CD4-positive, alpha-beta T cell treated with Interleukin-4 for 1 hour (primary cell): ENCODE results near the gene DCAF15.
"Not testable (repeated sequence)": the region's sequence is repeated elsewhere in the genome, so short reads cannot be mapped to it uniquely, and the experiment has no call there.

Source experiments
- DNase-seq, 2 donors: peaks; one replicate each; pipeline ENCODE4 v3.0.0-alpha.2; 2020 to 2022

Gene DCAF15

DNA sequence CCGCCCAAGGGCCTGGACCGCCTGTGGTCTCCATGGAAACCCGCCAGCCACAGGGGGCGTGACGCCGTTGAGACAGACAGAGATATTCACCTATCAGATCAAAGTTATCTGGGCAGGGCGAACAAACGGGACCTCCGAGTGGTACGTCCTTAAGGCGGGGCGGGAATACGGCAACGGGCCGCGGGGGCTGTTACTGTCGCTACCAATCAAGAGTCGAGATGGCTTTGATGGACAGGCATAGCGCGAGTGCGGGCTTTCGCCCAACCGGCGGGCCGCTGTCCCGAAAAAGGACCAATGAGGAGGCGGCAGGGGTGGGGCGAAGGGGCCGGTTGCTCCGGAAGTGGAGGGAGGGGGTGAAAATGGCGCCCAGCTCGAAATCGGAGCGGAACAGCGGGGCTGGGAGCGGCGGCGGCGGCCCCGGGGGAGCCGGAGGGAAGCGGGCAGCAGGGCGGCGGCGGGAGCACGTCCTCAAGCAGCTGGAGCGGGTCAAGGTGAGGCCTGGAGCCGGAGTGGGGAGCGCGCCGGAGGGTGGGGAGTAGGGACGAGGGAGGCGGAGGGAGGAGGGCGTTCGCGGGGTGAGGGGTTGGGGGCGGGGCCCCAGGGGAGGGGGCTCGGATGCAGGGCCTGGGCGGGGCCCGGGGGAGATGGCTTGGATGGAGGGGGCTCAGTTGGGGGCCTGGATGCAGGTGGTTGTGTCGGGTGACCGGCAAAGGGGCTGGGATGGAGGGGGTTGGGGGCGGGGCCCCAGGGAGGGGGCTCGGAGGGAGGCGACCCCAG lies at the start of gene DCAF15:
Gene DCAF15 (plus strand): TSS at position 356 of the 777 bp plus-strand sequence. CDS start 4 bp downstream, at position 360.
- DNase-seq: peak; percentile 100

DNA sequence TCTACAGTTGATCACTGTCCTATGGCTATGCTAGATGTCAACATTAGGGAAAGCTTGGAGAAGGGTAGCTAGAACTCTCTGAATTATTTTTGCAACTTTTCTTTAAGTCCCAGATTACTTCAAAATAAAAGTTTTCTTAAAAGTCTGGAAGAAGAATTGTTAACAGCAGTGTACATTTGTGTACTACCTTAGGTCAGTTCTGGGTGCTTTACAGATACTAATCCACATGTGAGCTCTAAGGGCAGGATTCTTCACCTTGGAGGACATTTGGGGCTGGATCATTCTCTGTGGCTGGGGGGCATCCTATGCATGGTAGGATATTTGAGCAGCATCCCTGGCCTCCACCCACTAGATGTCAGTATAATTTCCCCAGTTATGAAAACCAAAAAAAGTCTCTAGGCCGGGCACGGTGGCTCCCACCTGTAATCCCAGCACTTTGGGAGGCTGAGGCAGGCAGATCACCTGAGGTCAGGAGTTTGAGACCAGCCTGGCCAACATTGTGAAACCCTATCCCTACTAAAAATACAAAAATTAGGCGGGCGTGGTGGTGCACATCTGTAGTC lies 49.2 kb upstream of the DCAF15 start:
- peak in 1 of 2 donors; percentile 53 for DNase-seq

- DNase-seq: peak; percentile 94
Measured at GRCh38 chr19:13905634-13906520, 46.4 kb upstream of the DCAF15 start, which contains the start of the genes BRME1 and CC2D1A. Gene BRME1, minus strand, starts transcription at chr19:13906117. Its CDS starts 1,225 bp downstream, at chr19:13904892. Gene CC2D1A, plus strand, starts transcription at chr19:13906201. Its CDS starts 241 bp downstream, at chr19:13906442.

- DNase-seq: peak in 1 of 2 donors; percentile 38
Measured at GRCh38 chr19:13906521-13906904, 45.8 kb upstream of the DCAF15 start.

DNA sequence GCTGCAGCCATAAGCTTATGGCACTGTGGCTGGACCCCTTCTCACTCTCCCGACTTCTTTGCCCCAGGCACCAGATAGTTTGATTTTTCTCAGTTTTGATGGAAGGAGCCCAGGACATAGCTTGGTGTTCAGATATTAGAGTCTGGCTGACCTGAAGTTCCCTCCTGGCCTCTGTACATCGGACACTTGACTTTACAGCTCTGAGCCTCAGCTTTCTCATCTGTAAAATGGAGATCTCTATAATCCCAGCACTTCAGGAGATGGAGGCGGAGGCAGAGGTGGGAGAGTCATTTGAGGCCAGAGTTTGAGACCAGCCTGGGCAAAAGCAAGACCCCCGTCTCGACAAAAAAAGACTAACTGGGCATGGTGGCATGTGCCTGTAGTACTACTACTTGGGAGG lies 45.4 kb upstream of the DCAF15 start:
- DNase-seq: no peak

DNA sequence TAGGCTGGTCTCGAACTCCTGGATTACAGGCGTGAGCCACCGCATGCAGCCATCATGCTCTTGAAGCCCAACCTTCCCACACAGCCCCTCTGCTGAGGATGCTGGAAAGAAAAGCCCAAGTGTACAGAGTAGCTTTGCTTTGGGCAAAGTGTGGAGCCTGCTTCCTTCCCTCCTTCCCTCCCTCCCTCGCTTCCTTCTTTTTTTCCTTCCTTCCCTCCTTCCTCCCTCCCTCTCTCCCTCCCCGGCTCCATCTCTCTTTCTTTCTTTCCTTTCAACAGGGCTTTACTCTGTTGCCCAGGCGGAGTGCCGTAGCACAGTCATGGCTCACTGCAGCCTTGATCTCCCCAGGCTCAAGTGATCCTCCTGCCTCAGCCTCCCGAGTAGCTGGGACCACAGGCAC lies 43.6 kb upstream of the DCAF15 start:
- no peak for DNase-seq

- DNase-seq: no peak
Measured at GRCh38 chr19:13909430-13909829, 42.9 kb upstream of the DCAF15 start.

- no peak for DNase-seq
Measured at GRCh38 chr19:13913352-13913751, 39.0 kb upstream of the DCAF15 start.

DNA sequence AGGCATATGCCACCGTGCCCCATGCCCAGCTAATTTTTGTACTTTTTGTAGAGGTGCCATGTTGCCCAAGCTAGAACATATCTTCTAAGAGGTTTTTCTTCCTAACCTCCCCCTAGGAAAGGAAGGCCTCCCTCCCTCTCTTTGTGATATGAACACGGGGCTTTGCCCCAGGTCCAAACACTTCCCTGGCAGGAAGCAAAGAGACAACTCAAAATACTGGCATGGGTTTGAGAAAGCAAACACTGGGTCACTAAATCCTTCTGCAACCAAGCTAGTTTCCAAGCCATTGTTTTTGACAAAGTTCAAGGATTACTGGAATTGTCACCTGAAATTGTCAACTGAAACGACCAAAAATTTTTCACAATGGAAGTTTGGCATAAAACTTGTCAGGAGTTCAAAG lies 37.5 kb upstream of the DCAF15 start:
- DNase-seq: no peak

- no peak for DNase-seq
Measured at GRCh38 chr19:13917888-13918406, 34.4 kb upstream of the DCAF15 start.

DNA sequence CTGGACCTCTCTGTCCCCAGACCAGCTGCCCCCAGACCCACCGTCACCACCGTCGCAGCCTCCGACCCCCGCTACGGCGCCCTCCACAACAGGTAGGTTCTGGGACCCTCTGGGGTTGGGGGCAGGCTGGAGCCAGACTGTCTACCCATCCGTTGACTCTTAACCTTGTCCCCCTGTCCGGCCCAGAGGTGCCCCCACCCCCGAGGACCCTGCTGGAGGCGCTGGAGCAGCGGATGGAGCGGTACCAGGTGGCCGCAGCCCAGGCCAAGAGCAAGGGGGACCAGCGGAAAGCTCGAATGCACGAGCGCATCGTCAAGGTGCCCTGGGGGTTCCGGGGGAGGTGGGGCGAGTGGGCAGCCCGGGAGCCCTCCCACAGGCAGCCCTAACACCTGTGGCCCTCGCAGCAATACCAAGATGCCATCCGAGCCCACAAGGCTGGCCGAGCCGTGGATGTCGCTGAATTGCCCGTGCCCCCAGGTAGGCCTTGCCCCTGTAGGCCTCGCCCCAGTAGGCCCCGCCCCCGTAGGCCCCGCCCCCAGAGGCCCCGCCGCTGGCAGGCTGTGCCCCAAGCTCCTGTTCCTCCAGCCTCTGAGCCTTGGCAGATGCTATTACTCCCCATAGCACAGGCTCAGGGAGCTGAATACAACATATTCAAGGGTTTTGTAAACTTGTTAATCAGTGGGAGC lies 33.4 kb upstream of the DCAF15 start:
- no peak for DNase-seq

GRCh38 chr19:13920524-13920923 lies 31.8 kb upstream of the DCAF15 start:
- no peak for DNase-seq

GRCh38 chr19:13920940-13921747 lies 31.2 kb upstream of the DCAF15 start:
- DNase-seq: peak; percentile 44

GRCh38 chr19:13922118-13922517 lies 30.2 kb upstream of the DCAF15 start:
- DNase-seq: not testable (repeated sequence)

DNA sequence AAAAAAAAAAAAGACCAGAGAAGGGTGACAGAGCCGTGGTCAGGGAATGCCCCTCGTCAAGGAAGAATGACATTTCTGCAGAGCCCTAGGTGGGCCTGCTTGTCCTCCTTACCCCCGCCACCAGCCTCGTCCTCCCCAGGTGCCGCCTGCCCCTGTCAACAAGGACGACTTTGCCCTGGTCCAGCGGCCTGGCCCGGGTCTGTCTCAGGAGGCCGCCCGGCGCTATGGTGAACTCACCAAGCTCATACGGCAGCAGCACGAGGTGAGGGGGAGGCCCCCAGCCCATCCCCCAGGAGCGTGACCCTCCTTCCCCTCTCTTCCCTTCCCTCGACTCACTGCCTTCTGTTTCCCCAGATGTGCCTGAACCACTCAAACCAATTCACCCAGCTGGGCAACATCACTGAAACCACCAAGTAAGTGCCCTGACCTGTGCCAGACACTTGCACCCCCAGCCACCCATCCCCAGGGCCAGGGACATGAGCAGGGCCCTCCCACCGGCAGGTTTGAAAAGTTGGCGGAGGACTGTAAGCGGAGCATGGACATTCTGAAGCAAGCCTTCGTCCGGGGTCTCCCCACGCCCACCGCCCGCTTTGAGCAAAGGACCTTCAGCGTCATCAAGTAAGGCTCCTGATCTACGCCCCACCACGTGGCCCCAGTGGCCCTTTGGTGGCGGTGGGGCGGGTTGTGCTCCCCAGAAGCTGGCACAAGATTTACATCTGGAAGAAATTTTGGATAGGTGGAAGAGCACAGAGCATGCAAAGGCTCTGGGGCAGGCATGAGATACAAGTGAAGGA lies 28.9 kb upstream of the DCAF15 start:
- DNase-seq: no peak

DNA sequence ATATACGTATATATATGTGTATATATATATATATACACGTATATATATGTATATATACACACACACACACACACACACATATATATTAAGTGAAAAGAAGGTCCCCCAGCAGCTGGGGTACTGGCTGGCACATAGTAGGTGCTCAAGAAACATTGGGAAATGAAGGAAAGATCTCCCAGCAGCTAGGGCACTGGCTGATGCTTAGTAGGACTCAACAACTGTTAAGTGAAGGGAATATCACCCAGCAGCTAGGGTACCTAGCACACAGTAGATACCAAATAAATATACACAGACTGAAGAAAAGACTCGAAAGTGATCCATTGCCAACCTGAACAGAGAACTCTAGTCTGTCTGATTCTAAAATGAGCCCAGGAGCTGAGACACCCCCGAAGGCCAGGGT lies 26.3 kb upstream of the DCAF15 start:
- DNase-seq: no peak

DNA sequence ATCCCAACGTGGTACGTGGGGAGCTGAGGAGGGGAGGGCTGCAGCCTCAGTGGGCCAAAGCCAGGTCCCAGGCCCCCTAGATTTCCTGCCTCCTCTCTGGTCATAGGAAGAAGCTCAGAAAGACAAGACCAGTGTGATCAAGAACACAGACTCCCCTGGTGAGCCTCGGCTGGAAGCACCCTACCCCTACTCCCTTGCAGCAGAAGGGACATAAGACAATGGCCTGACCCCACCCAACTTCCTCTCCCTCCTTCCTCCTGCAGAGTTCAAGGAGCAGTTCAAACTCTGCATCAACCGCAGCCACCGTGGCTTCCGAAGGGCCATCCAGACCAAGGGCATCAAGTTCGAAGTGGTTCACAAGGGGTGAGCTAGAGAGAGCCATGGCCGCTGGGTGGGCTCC lies 25.6 kb upstream of the DCAF15 start:
- no peak for DNase-seq

DNA sequence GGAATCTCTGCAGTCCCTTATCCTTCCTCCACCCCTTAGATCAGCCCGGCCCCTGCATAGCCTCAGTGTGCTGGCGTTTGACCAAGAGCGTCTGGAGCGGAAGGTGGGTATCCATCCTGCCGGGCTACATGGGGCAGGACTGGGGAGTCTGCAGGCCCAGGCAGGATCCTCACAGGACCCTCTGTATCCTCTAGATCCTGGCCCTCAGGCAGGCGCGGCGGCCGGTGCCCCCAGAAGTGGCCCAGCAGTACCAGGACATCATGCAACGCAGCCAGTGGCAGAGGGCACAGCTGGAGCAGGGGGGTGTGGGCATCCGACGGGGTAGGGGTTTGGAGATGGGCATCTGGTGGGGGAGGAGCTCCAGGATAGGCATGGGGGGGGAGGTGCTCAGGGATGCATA lies 23.0 kb upstream of the DCAF15 start:
- DNase-seq: no peak

- DNase-seq: no peak
Measured at GRCh38 chr19:13929956-13930355, 22.4 kb upstream of the DCAF15 start.

- DNase-seq: no peak
Measured at GRCh38 chr19:13930402-13930801, 21.9 kb upstream of the DCAF15 start.
